B cell (primary cell): ENCODE data around the gene BEST2. TPM values are rescaled to one million over a fixed set of nuclear protein-coding genes. Genes with fewer than 3 reads are reported as not detected.
A peak's percentile ranks its signal among the peaks of the same experiment; 100 is the strongest.

Experiments
- ATAC-seq: fragments of 200-7000 bp; cut with Tn5 transposase; one replicate; pipeline ENCODE4 v1.10.0; 2021; ENCODE audit warnings: low read depth, mild to moderate bottlenecking, moderate number of reproducible peaks, moderate library complexity
- CTCF ChIA-PET: fragments of 350-600 bp; sonication (Branson Sonifier 250); formaldehyde crosslinking; loops from one replicate; lab custom pipeline; 2021; ENCODE audit warnings: antibody characterized with exemption, inconsistent platforms; lab: Charles Lee
- POLR2A ChIA-PET: fragments of 350-600 bp; sonication (Branson Sonifier 250); formaldehyde crosslinking; loops from one replicate; lab custom pipeline; 2021; ENCODE audit warnings: antibody characterized with exemption; lab: Charles Lee
- DNase-seq: peaks from one replicate; pipeline ENCODE4 v3.0.0; 2013
- H2AFZ ChIP-seq: 2 replicates; pipeline ENCODE4 v1.6.1; 2012; ENCODE audit warnings: mild to moderate bottlenecking, low read depth, low read length; ENCODE audit not compliant: insufficient read depth, poor library complexity, severe bottlenecking
- H3K27ac ChIP-seq, 2 donors: 1 replicate in 1 of 2; 2 replicates in 1 of 2; pipeline ENCODE4 v1.5.1; 2012 to 2013; ENCODE audit warnings: low read length in 2 of 2, mild to moderate bottlenecking in 2 of 2, moderate library complexity in 1 of 2
- H3K27me3 ChIP-seq, 4 experiments: fragments of 200-600 bp in 1 of 4; sonication (generic) in 1 of 4; replicated peaks in 1 of 4; 1 replicate in 2 of 4; 2 replicates in 2 of 4; pipeline versions ENCODE4 v1.6.1 to v1.7.0; 2013 to 2016; ENCODE audit warnings: low read length in 3 of 4, mild to moderate bottlenecking in 2 of 4, mixed read lengths in 1 of 4, moderate library complexity in 1 of 4; ENCODE audit not compliant: insufficient read depth in 4 of 4, control insufficient read depth in 3 of 4; ENCODE audit errors: control extremely low read depth in 1 of 4
- H3K36me3 ChIP-seq, 2 experiments: replicated peaks in 1 of 2; 1 replicate in 1 of 2; 2 replicates in 1 of 2; pipeline versions ENCODE4 v1.6.1 to v1.7.1; 2013; ENCODE audit warnings: low read length in 1 of 2; ENCODE audit not compliant: insufficient read depth in 2 of 2, control insufficient read depth in 1 of 2; ENCODE audit errors: control extremely low read depth in 1 of 2, extremely low read depth in 1 of 2
- H3K4me1 ChIP-seq, 2 donors: fragments of 200-600 bp in 1 of 2; sonication (generic) in 1 of 2; 1 replicate in 1 of 2; 2 replicates in 1 of 2; pipeline versions ENCODE4 v1.5.1 to v1.6.1; 2013 to 2017; ENCODE audit warnings: low read length in 2 of 2; ENCODE audit not compliant: control insufficient read depth in 2 of 2, insufficient read depth in 2 of 2
- H3K4me2 ChIP-seq: replicated peaks from 2 replicates; pipeline ENCODE3; 2012; ENCODE audit warnings: mild to moderate bottlenecking, low read depth, low read length; ENCODE audit not compliant: poor library complexity, severe bottlenecking
- H3K4me3 ChIP-seq, 5 experiments: fragments of 200-600 bp in 1 of 5; sonication (generic) in 1 of 5; 1 replicate in 3 of 5; 2 replicates in 2 of 5; pipeline versions ENCODE4 v1.5.1 to v1.7.0; 2011 to 2016; ENCODE audit warnings: low read length in 4 of 5, mild to moderate bottlenecking in 4 of 5, low read depth in 2 of 5, control low read depth in 1 of 5, moderate library complexity in 1 of 5; ENCODE audit not compliant: insufficient read depth in 1 of 5; ENCODE audit errors: control extremely low read depth in 1 of 5, extremely low read depth in 1 of 5
- H3K79me2 ChIP-seq: fragments of 200-600 bp; sonication (generic); one replicate; pipeline ENCODE4 v1.6.0; 2016; ENCODE audit warnings: low read length; ENCODE audit not compliant: control insufficient read depth, insufficient read depth
- H3K9ac ChIP-seq: fragments of 200-600 bp; sonication (generic); 2 replicates; pipeline ENCODE4 v1.6.1; 2017; ENCODE audit warnings: mild to moderate bottlenecking, low read length, moderate library complexity
- H3K9me3 ChIP-seq, 3 donors: one replicate each; pipeline versions ENCODE4 v1.6.1 to v1.7.1; 2013; ENCODE audit warnings: low read length in 2 of 3; ENCODE audit not compliant: control insufficient read depth in 2 of 3, insufficient read depth in 1 of 3; ENCODE audit errors: control extremely low read depth in 1 of 3
- H4K20me1 ChIP-seq: 2 replicates; pipeline ENCODE4 v1.6.0; 2012; ENCODE audit warnings: mild to moderate bottlenecking, low read length; ENCODE audit not compliant: insufficient read depth, control insufficient read depth, poor library complexity, severe bottlenecking
- H3K27ac Mint-ChIP-seq: one replicate; pipeline ENCODE4 v1.8.0; 2021; ENCODE audit warnings: mixed read lengths
- H3K27me3 Mint-ChIP-seq: one replicate; pipeline ENCODE4 v1.8.0; 2021; ENCODE audit warnings: mixed read lengths
- H3K4me1 Mint-ChIP-seq: one replicate; pipeline ENCODE4 v1.8.0; 2021; ENCODE audit warnings: mixed read lengths
- H3K4me3 Mint-ChIP-seq: one replicate; pipeline ENCODE4 v1.8.0; 2021; ENCODE audit warnings: mixed read lengths
- H3K9me3 Mint-ChIP-seq: one replicate; pipeline ENCODE4 v1.8.0; 2022; ENCODE audit warnings: mixed read lengths; ENCODE audit not compliant: insufficient read depth
- CTCF ChIP-seq: fragments of 200-600 bp; IDR thresholded peaks from one replicate; pipeline ENCODE4 v1.8.0; 2022; ENCODE audit warnings: antibody characterized with exemption, mild to moderate bottlenecking
- EZH2 ChIP-seq: IDR thresholded peaks from 2 replicates; pipeline ENCODE4 v1.6.1; 2012; ENCODE audit warnings: borderline replicate concordance, low read depth, mild to moderate bottlenecking, moderate library complexity, low read length; ENCODE audit not compliant: insufficient read depth, poor library complexity, severe bottlenecking
- WGBS: methylation state at CpG from one replicate; pipeline ENCODE4 v1.1.5; 2013; ENCODE audit warnings: missing lambda C conversion rate; ENCODE audit not compliant: insufficient coverage; 5-methylcytosine and 5-hydroxymethylcytosine counted together
- intact Hi-C: fragments of 100-400 bp; cut with micrococcal nuclease; formaldehyde crosslinking; loops from one replicate; pipeline ENCODE4 v1.10.0; 2022
- polyA plus RNA-seq: library from polyadenylated mRNA; depleted of rRNA; stranded (reverse); fragments of >200 nt; gene quantifications from 2 replicates; pipeline ENCODE4 v1.2.3, GENCODE V29; 2012
- total RNA-seq, 2 donors: library from RNA; stranded (reverse); fragments of 120-200 nt in 1 of 2; gene quantifications; 1 replicate in 1 of 2; 2 replicates in 1 of 2; pipeline versions ENCODE4 v1.2.3 to v1.2.4, GENCODE V29; 2013 to 2022

BEST2 gene
- total and polyA plus RNA-seq, 2 donors (not counting 1 experiment from before 2014, with no cell fraction given), result 0.07 TPM; not detected in 1

DNA sequence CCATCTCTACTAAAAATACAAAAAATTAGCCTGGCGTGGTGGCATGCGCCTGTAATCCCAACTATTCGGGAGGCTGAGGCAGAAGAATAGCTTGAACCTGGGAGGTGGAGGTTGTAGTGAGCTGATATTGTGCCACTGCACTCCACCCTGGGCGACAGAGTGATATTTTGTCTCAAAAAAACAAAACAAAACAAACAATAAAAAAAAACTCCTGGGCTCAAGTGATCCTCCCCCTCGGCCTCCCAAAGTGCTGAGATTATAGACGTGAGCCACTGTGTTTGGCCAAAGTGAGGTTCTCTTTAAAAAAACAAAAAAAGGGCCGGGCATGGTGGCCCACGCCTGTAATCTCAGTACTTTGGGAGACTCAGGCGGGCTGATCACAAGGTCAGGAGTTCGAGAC is 35.9 kb downstream of the BEST2 start:
- Histone ChIP-seq H3K9ac (no peak overlapping the region), H4K20me1 (peaks cover 12% of the 10 kb centered on the region), H3K4me1 (peaks cover 67 to 78% of the 10 kb centered on the region in 2 donors), H3K27ac (peak overlapping the region; percentile 92 to 97), H3K4me2 (no peak overlapping the region), H3K4me3 (no peak overlapping the region), H3K36me3 (peaks cover 0 to under 1% of the 10 kb centered on the region in 2 experiments), H3K9me3 (no peaks in the 10 kb centered on the region), H3K79me2 (peaks cover 12% of the 10 kb centered on the region), H3K27me3 (no peaks in the 10 kb centered on the region), H2AFZ (no peak overlapping the region)
- TF ChIP-seq EZH2, result no peak
- no peak for TF ChIP-seq CTCF
- ATAC-seq (no peak), DNase-seq (no peak)
- CTCF ChIA-PET, result interaction anchor here (3.9 to 5.0 kb wide), 2 partner anchors 9 to 10 kb away, joined by 28 to 65 read pairs; no protein-coding TSS in a partner anchor
- peak overlapping the region; percentile 92 for H3K27ac Mint-ChIP-seq
- 62% methylated on average over 4 of the region's 10 CpGs for WGBS
- H3K4me3 Mint-ChIP-seq, result peak overlapping the region; percentile 15
- no peaks in the 10 kb centered on the region for H3K27me3 Mint-ChIP-seq
- no peaks in the 10 kb centered on the region for H3K9me3 Mint-ChIP-seq
- intact Hi-C loops, result loop anchor here (5.0 kb wide), 1 partner anchor 1205 kb away; no protein-coding TSS in a partner anchor
- POLR2A ChIA-PET, result interaction anchor here (1.0 to 4.5 kb wide), 4 partner anchors 9 to 58 kb away, joined by 5 to 36 read pairs (median 6); no protein-coding TSS in a partner anchor
- H3K4me1 Mint-ChIP-seq, result peaks cover 38% of the 10 kb centered on the region

GRCh38 chr19:12788042-12788681 is 36.6 kb downstream of the BEST2 start:
- Histone ChIP-seq H3K4me3 (peak overlapping the region in 3 of 5 experiments; percentile 56 to 99 (median 81)), H3K79me2 (peaks cover 19% of the 10 kb centered on the region), H3K4me2 (peak overlapping the region; percentile 91), H2AFZ (no peak overlapping the region), H3K9me3 (no peaks in the 10 kb centered on the region), H3K27ac (peak overlapping the region; percentile 95 to 97), H3K4me1 (peaks cover 62 to 72% of the 10 kb centered on the region in 2 donors), H3K27me3 (no peaks in the 10 kb centered on the region), H3K36me3 (peaks cover 0 to 4% of the 10 kb centered on the region in 2 experiments), H4K20me1 (peaks cover 19% of the 10 kb centered on the region), H3K9ac (peak overlapping the region; percentile 86)
- DNase-seq, result no peak
- H3K27ac Mint-ChIP-seq, result peak overlapping the region; percentile 97
- H3K9me3 Mint-ChIP-seq, result no peaks in the 10 kb centered on the region
- no peak for ATAC-seq
- ChIA-PET POLR2A (interaction anchor here (0.7 to 4.5 kb wide), 5 partner anchors 11 to 363 kb away, joined by 3 to 36 read pairs (median 5); partner anchors contain the start of gene FBXW9), CTCF (interaction anchor here (0.5 to 5.0 kb wide), 4 partner anchors 8 to 189 kb away, joined by 3 to 65 read pairs (median 16); no protein-coding TSS in a partner anchor)
- intact Hi-C loops, result loop anchor here (5.0 kb wide), 1 partner anchor 1206 kb away; no protein-coding TSS in a partner anchor
- 67% methylated on average over 2 of the region's 4 CpGs for WGBS
- no peak for TF ChIP-seq CTCF
- TF ChIP-seq EZH2, result no peak
- H3K4me1 Mint-ChIP-seq, result peaks cover 38% of the 10 kb centered on the region
- H3K4me3 Mint-ChIP-seq, result peak overlapping the region; percentile 92
- H3K27me3 Mint-ChIP-seq, result no peaks in the 10 kb centered on the region
